HepG2 (cell line): ENCODE results near the gene RPS6KA2. TPM values are rescaled to one million over a fixed set of nuclear protein-coding genes. Genes with fewer than 3 reads are reported as not detected.
A peak's percentile ranks its signal among the peaks of the same experiment; 100 is the strongest.

Experiments
- IKZF1 ChIP-seq: fragments of 450-650 bp; IDR thresholded peaks from 2 replicates; pipeline ENCODE4 v1.7.1; 2016
- KLF16 ChIP-seq, 2 experiments: sonication (generic) in 1 of 2; formaldehyde crosslinking in 1 of 2; IDR thresholded peaks; 2 replicates each; pipeline versions ENCODE4 v1.6.1 to v1.8.0; 2016 to 2023; ENCODE audit warnings: missing genetic modification reagents in 2 of 2, missing compliant biosample characterization in 1 of 2
- KMT2B ChIP-seq: IDR thresholded peaks from 2 replicates; pipeline ENCODE4 v1.6.1; 2016; ENCODE audit warnings: missing genetic modification reagents, missing compliant biosample characterization
- MBNL3 ChIP-seq: fragments of 250-450 bp; sonication (Bioruptor Pico); conservative IDR thresholded peaks from 2 replicates; pipeline ENCODE4 v1.8.0; 2022; ENCODE audit warnings: mild to moderate bottlenecking, inconsistent platforms
- NBN ChIP-seq: fragments of 450-650 bp; conservative IDR thresholded peaks from 2 replicates; pipeline ENCODE4 v1.6.1; 2017
- NR1H2 ChIP-seq: sonication (generic); formaldehyde crosslinking; IDR thresholded peaks from 2 replicates; pipeline ENCODE4 v1.8.1; 2022; ENCODE audit warnings: low read depth, missing genetic modification reagents, borderline replicate concordance
- ONECUT2 ChIP-seq: sonication (generic); formaldehyde crosslinking; IDR thresholded peaks from 2 replicates; pipeline ENCODE4 v1.4.0; 2020; ENCODE audit warnings: missing genetic modification reagents
- RBM22 ChIP-seq: fragments of 200-400 bp; formaldehyde crosslinking; optimal IDR thresholded peaks from 2 replicates; pipeline ENCODE3; 2017; ENCODE audit warnings: mild to moderate bottlenecking, low read length, moderate library complexity
- SP2 ChIP-seq: sonication (generic); formaldehyde crosslinking; IDR thresholded peaks from 2 replicates; pipeline ENCODE4 v1.5.1; 2020; ENCODE audit warnings: mild to moderate bottlenecking, missing genetic modification reagents
- SSRP1 ChIP-seq: IDR thresholded peaks from 2 replicates; pipeline ENCODE4 v1.6.1; 2016; ENCODE audit warnings: control low read depth
- TARDBP ChIP-seq: sonication (generic); formaldehyde crosslinking; IDR thresholded peaks from 2 replicates; pipeline ENCODE4 v1.8.0; 2022; ENCODE audit warnings: mild to moderate bottlenecking, missing genetic modification reagents
- THAP11 ChIP-seq: IDR thresholded peaks from 2 replicates; pipeline ENCODE4 v1.6.1; 2016; ENCODE audit warnings: missing biosample characterization, missing genetic modification reagents
- TMF1 ChIP-seq: sonication (generic); formaldehyde crosslinking; IDR thresholded peaks from 2 replicates; pipeline ENCODE4 v1.8.1; 2022; ENCODE audit warnings: low read depth, missing genetic modification reagents
- ZBTB20 ChIP-seq: sonication (generic); formaldehyde crosslinking; IDR thresholded peaks from 2 replicates; pipeline ENCODE4 v1.8.1; 2023; ENCODE audit warnings: missing genetic modification reagents, low read depth, mild to moderate bottlenecking, borderline replicate concordance
- ZKSCAN1 ChIP-seq: fragments of 150-350 bp; IDR thresholded peaks from 2 replicates; pipeline ENCODE4 v1.6.1; 2014; ENCODE audit warnings: low read length
- ZNF432 ChIP-seq: sonication (generic); formaldehyde crosslinking; IDR thresholded peaks from 2 replicates; pipeline ENCODE4 v1.5.0; 2020; ENCODE audit warnings: missing genetic modification reagents, mild to moderate bottlenecking, borderline replicate concordance
- ZNF441 ChIP-seq: sonication (generic); formaldehyde crosslinking; IDR thresholded peaks from 2 replicates; pipeline ENCODE4 v1.7.0; 2021; ENCODE audit warnings: missing genetic modification reagents, borderline replicate concordance
- ZNF598 ChIP-seq: sonication (generic); formaldehyde crosslinking; IDR thresholded peaks from 2 replicates; pipeline ENCODE4 v1.5.1; 2020; ENCODE audit warnings: mild to moderate bottlenecking, missing genetic modification reagents, borderline replicate concordance
- ZNF839 ChIP-seq: sonication (generic); formaldehyde crosslinking; IDR thresholded peaks from 2 replicates; pipeline ENCODE4 v1.4.0; 2020; ENCODE audit warnings: missing genetic modification reagents, mild to moderate bottlenecking, borderline replicate concordance
- polyA plus RNA-seq, 8 experiments: library from polyadenylated mRNA; depleted of rRNA in 3 of 8; stranded (reverse) in 7 of 8; unstranded in 1 of 8; fragments of >200 nt; fragmentation: Illumina TruSeq in 4 of 8; extraction: Trizol in 4 of 8; gene quantifications; 2 replicates each; pipeline versions ENCODE4 v1.2.1 to v1.2.3, GENCODE V29; 2011 to 2016; ENCODE audit warnings: low read depth in 4 of 8, missing spikeins in 1 of 8, mixed read lengths in 1 of 8; ENCODE audit not compliant: insufficient read depth in 1 of 8
- total RNA-seq, 5 experiments: library from RNA; depleted of rRNA; stranded (reverse); fragments of >200 nt; fragmentation: Illumina TruSeq; extraction: Trizol; gene quantifications; 2 replicates each; pipeline ENCODE4 v1.2.3, GENCODE V29; 2016; ENCODE audit warnings: low read depth in 1 of 5
- TF ChIP-seq, protein P1 (sequence below): sonication (generic); formaldehyde crosslinking; IDR thresholded peaks from 2 replicates; pipeline ENCODE4 v1.4.0; 2020; ENCODE audit warnings: mild to moderate bottlenecking, missing genetic modification reagents
- TF ChIP-seq, protein P2 (sequence below): sonication (generic); IDR thresholded peaks from 2 replicates; pipeline ENCODE4 v1.6.1; 2016; ENCODE audit warnings: low read depth, borderline replicate concordance
- TF ChIP-seq, protein P3 (sequence below): IDR thresholded peaks from 2 replicates; pipeline ENCODE4 v1.6.1; 2012; ENCODE audit warnings: low read length, improper control_type of control experiment
- TF ChIP-seq, protein P4 (sequence below): sonication (generic); formaldehyde crosslinking; IDR thresholded peaks from 2 replicates; pipeline ENCODE4 v1.4.0; 2020; ENCODE audit warnings: missing genetic modification reagents, low read depth, mild to moderate bottlenecking, borderline replicate concordance

The RPS6KA2 gene
- total and polyA plus RNA-seq, 2 of the 13 experiments (the other 11 are each of a cell fraction or from before 2014, with no cell fraction given), result 0.22 to 0.38 TPM

DNA sequence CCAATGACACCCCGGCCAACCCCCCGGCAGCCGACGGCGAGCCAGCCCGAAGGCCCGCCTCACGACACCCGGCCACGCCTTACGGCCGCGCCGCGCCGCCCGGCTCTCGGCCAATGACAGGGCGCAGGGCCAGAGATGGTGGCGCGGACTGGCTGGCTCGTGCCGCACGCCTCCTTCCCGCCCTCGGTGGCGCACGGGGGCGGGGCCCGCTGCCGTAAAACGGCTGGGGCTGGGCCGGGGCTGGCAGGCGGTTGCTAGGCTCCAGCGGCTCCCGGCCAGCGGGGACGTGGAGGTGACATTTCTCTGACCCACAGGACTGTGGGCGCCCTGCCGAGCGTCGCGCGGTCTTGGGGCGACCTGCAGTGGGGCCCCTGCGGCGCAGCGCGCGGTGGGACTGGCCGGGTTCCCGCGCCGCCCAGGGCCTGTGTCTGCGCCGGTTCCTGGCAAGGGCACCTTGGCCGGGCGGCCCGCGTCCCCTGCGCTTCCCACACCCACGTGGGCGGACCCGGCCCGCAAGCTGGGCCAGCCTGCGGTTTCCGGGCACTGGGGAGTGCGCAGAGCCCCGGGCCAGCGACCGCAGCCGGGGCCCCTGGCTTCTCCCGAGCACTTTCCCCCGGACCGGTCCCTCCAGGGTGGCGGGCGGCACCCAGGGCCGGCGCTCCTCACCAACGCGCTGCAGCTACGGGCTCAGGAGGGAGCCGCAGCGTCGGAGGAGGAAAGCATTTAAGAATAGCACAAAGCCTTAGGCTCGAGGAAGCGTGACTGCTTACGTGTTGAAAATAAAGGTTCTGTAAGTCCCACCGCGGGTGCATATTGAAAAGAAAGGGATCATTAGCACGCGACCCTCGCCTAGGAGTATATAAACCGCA lies 243.9 kb downstream of the RPS6KA2 start, which contains the start of gene MPC1 (continued):
- TF ChIP-seq ZNF839 (CRISPR knock-in tag) (no peak; the same call in 1 of the 2 replicates), ZBTB20 (CRISPR knock-in tag) (no peak), TMF1 (CRISPR knock-in tag) (peak; percentile 62), ONECUT2 (CRISPR knock-in tag) (no peak), MBNL3 (CRISPR knock-in tag) (no peak), ZNF441 (no peak), TARDBP (CRISPR knock-in tag) (peak; percentile 81; the same call in 1 of the 2 replicates), IKZF1 (no peak), ZNF432 (CRISPR knock-in tag) (no peak), SSRP1 (CRISPR knock-in tag) (no peak; the same call in 1 of the 2 replicates), RBM22 (peak; percentile 14), KLF16 (CRISPR knock-in tag; IDR thresholded peaks at IDR 0.05) (peak in 1 of 2 experiments; percentile 93; a peak in 2 of 4 replicates), NBN (no peak), ZNF598 (CRISPR knock-in tag) (peak; percentile 90; the same call in 1 of the 2 replicates), THAP11 (peak; percentile 89), KMT2B (peak; percentile 62; the same call in 1 of the 2 replicates), ZKSCAN1 (no peak), SP2 (CRISPR knock-in tag) (peak; percentile 89), NR1H2 (CRISPR knock-in tag) (0 out of 2 replicates have a peak, but pooled peaks have one; percentile 6)
- TF ChIP-seq, protein P1, sequence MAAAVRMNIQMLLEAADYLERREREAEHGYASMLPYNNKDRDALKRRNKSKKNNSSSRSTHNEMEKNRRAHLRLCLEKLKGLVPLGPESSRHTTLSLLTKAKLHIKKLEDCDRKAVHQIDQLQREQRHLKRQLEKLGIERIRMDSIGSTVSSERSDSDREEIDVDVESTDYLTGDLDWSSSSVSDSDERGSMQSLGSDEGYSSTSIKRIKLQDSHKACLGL, result peak; percentile 96
- TF ChIP-seq, protein P2, sequence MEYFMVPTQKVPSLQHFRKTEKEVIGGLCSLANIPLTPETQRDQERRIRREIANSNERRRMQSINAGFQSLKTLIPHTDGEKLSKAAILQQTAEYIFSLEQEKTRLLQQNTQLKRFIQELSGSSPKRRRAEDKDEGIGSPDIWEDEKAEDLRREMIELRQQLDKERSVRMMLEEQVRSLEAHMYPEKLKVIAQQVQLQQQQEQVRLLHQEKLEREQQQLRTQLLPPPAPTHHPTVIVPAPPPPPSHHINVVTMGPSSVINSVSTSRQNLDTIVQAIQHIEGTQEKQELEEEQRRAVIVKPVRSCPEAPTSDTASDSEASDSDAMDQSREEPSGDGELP, result peak; percentile 61; the same call in 1 of the 2 replicates
- TF ChIP-seq, protein P3, sequence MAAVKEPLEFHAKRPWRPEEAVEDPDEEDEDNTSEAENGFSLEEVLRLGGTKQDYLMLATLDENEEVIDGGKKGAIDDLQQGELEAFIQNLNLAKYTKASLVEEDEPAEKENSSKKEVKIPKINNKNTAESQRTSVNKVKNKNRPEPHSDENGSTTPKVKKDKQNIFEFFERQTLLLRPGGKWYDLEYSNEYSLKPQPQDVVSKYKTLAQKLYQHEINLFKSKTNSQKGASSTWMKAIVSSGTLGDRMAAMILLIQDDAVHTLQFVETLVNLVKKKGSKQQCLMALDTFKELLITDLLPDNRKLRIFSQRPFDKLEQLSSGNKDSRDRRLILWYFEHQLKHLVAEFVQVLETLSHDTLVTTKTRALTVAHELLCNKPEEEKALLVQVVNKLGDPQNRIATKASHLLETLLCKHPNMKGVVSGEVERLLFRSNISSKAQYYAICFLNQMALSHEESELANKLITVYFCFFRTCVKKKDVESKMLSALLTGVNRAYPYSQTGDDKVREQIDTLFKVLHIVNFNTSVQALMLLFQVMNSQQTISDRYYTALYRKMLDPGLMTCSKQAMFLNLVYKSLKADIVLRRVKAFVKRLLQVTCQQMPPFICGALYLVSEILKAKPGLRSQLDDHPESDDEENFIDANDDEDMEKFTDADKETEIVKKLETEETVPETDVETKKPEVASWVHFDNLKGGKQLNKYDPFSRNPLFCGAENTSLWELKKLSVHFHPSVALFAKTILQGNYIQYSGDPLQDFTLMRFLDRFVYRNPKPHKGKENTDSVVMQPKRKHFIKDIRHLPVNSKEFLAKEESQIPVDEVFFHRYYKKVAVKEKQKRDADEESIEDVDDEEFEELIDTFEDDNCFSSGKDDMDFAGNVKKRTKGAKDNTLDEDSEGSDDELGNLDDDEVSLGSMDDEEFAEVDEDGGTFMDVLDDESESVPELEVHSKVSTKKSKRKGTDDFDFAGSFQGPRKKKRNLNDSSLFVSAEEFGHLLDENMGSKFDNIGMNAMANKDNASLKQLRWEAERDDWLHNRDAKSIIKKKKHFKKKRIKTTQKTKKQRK, result no peak
- TF ChIP-seq, protein P4, sequence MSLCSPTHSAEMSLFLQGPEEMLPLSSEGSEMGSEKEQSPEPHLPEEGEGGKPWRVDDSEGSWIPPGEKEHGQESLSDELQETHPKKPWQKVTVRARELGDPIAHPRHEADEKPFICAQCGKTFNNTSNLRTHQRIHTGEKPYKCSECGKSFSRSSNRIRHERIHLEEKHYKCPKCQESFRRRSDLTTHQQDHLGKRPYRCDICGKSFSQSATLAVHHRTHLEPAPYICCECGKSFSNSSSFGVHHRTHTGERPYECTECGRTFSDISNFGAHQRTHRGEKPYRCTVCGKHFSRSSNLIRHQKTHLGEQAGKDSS (CRISPR knock-in tag), result no peak; the same call in 1 of the 2 replicates
